MM.1S (cell line): ENCODE measurements around the gene CD244.

Experiments used
- DNase-seq: peaks from one replicate; pipeline ENCODE4 v3.0.0-alpha.2; 2015
- H2AFZ ChIP-seq: fragments of 300-600 bp; sonication (generic); 2 replicates; pipeline ENCODE4 v1.6.0; 2016; ENCODE audit warnings: antibody characterized with exemption, low read length
- H3F3A ChIP-seq: fragments of 300-600 bp; sonication (generic); 2 replicates; pipeline ENCODE4 v1.6.1; 2016; ENCODE audit warnings: mild to moderate bottlenecking, antibody characterized with exemption, low read length, moderate library complexity, mixed read lengths; ENCODE audit not compliant: insufficient read depth
- H3K27ac ChIP-seq: fragments of 300-600 bp; sonication (generic); 2 replicates; pipeline ENCODE4 v1.5.1; 2016; ENCODE audit warnings: mild to moderate bottlenecking, low read length
- H3K27me3 ChIP-seq: fragments of 300-600 bp; sonication (generic); replicated peaks from 2 replicates; pipeline ENCODE4 v1.6.0; 2016; ENCODE audit warnings: low read length; ENCODE audit not compliant: insufficient read depth
- H3K36me3 ChIP-seq: fragments of 300-600 bp; sonication (generic); replicated peaks from 2 replicates; pipeline ENCODE4 v1.6.1; 2016; ENCODE audit warnings: mild to moderate bottlenecking, low read length, mixed read lengths; ENCODE audit not compliant: insufficient read depth
- H3K4me1 ChIP-seq: fragments of 300-600 bp; sonication (generic); 2 replicates; pipeline ENCODE4 v1.6.1; 2016; ENCODE audit warnings: low read length, mixed read lengths
- H3K4me2 ChIP-seq: fragments of 300-600 bp; sonication (generic); 2 replicates; pipeline ENCODE4 v1.6.0; 2016; ENCODE audit warnings: low read depth, low read length
- H3K4me3 ChIP-seq: fragments of 300-600 bp; sonication (generic); 2 replicates; pipeline ENCODE4 v1.5.1; 2016; ENCODE audit warnings: low read length, mixed read lengths
- H3K79me2 ChIP-seq: fragments of 300-600 bp; sonication (generic); 2 replicates; pipeline ENCODE4 v1.6.1; 2016; ENCODE audit warnings: mixed run types, low read length, mixed read lengths
- H3K9ac ChIP-seq: fragments of 300-600 bp; sonication (generic); 2 replicates; pipeline ENCODE4 v1.6.1; 2016; ENCODE audit warnings: low read length, mixed read lengths
- H3K9me2 ChIP-seq: fragments of 300-600 bp; sonication (generic); replicated peaks from 2 replicates; pipeline ENCODE4 v1.6.1; 2016; ENCODE audit warnings: mild to moderate bottlenecking, low read length, mixed read lengths; ENCODE audit not compliant: insufficient read depth
- H3K9me3 ChIP-seq: fragments of 300-600 bp; sonication (generic); replicated peaks from 2 replicates; pipeline ENCODE4 v1.6.1; 2016; ENCODE audit warnings: mild to moderate bottlenecking, low read length, mixed read lengths; ENCODE audit not compliant: insufficient read depth
- H4K20me1 ChIP-seq: fragments of 300-600 bp; sonication (generic); 2 replicates; pipeline ENCODE4 v1.6.1; 2016; ENCODE audit warnings: mild to moderate bottlenecking, low read length, moderate library complexity, mixed read lengths; ENCODE audit not compliant: insufficient read depth
- EZH2 ChIP-seq: fragments of 300-600 bp; sonication (generic); optimal IDR thresholded peaks from 2 replicates; pipeline ENCODE3; 2017; ENCODE audit warnings: low read depth, mild to moderate bottlenecking, antibody characterized with exemption, low read length, mixed read lengths
- EZH2phosphoT487 ChIP-seq: fragments of 300-600 bp; sonication (generic); IDR thresholded peaks from 2 replicates; pipeline ENCODE4 v1.6.1; 2018; ENCODE audit warnings: antibody characterized with exemption, low read length
- TF ChIP-seq, protein P1 (sequence below): fragments of 300-600 bp; sonication (generic); IDR thresholded peaks from 2 replicates; pipeline ENCODE4 v1.5.1; 2016; ENCODE audit warnings: antibody characterized with exemption, low read length, mixed read lengths

The CD244 gene

GRCh38 chr1:160853014-160853413 is 9.7 kb downstream of the CD244 start:
- H3K4me1 ChIP-seq: no peaks in the 10 kb centered on the region
- no peak overlapping the region for H3K9ac ChIP-seq
- DNase-seq: no peak
- no peaks in the 10 kb centered on the region for H3K36me3 ChIP-seq
- H3K9me2 ChIP-seq: no peaks in the 10 kb centered on the region
- H3K4me2 ChIP-seq: no peak overlapping the region
- no peaks in the 10 kb centered on the region for H3F3A ChIP-seq
- no peaks in the 10 kb centered on the region for H3K9me3 ChIP-seq
- H4K20me1 ChIP-seq: no peaks in the 10 kb centered on the region
- no peak overlapping the region for H2AFZ ChIP-seq
- TF ChIP-seq, protein P1, sequence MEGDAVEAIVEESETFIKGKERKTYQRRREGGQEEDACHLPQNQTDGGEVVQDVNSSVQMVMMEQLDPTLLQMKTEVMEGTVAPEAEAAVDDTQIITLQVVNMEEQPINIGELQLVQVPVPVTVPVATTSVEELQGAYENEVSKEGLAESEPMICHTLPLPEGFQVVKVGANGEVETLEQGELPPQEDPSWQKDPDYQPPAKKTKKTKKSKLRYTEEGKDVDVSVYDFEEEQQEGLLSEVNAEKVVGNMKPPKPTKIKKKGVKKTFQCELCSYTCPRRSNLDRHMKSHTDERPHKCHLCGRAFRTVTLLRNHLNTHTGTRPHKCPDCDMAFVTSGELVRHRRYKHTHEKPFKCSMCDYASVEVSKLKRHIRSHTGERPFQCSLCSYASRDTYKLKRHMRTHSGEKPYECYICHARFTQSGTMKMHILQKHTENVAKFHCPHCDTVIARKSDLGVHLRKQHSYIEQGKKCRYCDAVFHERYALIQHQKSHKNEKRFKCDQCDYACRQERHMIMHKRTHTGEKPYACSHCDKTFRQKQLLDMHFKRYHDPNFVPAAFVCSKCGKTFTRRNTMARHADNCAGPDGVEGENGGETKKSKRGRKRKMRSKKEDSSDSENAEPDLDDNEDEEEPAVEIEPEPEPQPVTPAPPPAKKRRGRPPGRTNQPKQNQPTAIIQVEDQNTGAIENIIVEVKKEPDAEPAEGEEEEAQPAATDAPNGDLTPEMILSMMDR: no peak
- TF ChIP-seq EZH2 (no peak), EZH2phosphoT487 (no peak)
- H3K79me2 ChIP-seq: no peaks in the 10 kb centered on the region
- no peak overlapping the region for H3K27ac ChIP-seq
- no peak overlapping the region for H3K4me3 ChIP-seq
- no peaks in the 10 kb centered on the region for H3K27me3 ChIP-seq

DNA sequence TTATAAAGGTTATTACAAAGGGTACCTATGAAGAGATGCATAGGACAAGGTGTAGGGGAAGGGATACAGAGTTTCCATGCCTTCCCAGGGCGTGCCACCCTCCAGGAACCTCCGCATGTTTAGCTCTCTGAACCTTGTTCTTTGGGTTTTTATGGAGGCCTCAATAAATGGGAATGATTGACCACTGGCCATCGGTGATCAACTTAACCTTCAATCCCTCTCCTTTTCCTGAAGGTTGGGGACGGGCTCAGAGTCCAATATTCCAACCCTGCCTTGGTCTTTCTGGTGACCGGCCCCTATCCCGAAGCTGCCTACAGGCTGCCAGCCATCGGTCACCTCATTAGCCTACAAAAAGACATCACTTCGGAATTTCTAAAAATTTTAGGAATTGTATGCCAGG is 11.7 kb downstream of the CD244 start:
- TF ChIP-seq EZH2 (no peak), EZH2phosphoT487 (no peak)
- TF ChIP-seq, protein P1: no peak
- Histone ChIP-seq H3K79me2 (no peaks in the 10 kb centered on the region), H3K36me3 (no peaks in the 10 kb centered on the region), H3K9me3 (no peaks in the 10 kb centered on the region), H4K20me1 (no peaks in the 10 kb centered on the region), H3K4me2 (no peak overlapping the region), H3K27ac (no peak overlapping the region), H3K4me3 (no peak overlapping the region), H2AFZ (no peak overlapping the region), H3K9ac (no peak overlapping the region), H3K4me1 (no peaks in the 10 kb centered on the region), H3K9me2 (no peaks in the 10 kb centered on the region), H3K27me3 (no peaks in the 10 kb centered on the region), H3F3A (no peaks in the 10 kb centered on the region)
- no peak for DNase-seq

GRCh38 chr1:160850541-160850940 is 12.1 kb downstream of the CD244 start:
- no peaks in the 10 kb centered on the region for H3F3A ChIP-seq
- no peaks in the 10 kb centered on the region for H3K9me3 ChIP-seq
- TF ChIP-seq EZH2 (no peak), EZH2phosphoT487 (no peak)
- TF ChIP-seq, protein P1: no peak

More at GRCh38 chr1:160850541-160850940, 12.1 kb downstream of the CD244 start:
- Histone ChIP-seq H3K27ac (no peak overlapping the region), H2AFZ (no peak overlapping the region), H3K4me1 (no peaks in the 10 kb centered on the region), H3K4me3 (no peak overlapping the region), H3K79me2 (no peaks in the 10 kb centered on the region), H3K4me2 (no peak overlapping the region), H3K27me3 (no peaks in the 10 kb centered on the region), H3K9me2 (no peaks in the 10 kb centered on the region), H4K20me1 (no peaks in the 10 kb centered on the region), H3K9ac (no peak overlapping the region), H3K36me3 (no peaks in the 10 kb centered on the region)
- no peak for DNase-seq
